Neuronal stem cell (in vitro differentiated cells): ENCODE data around the gene PDXDC1.
A peak's percentile ranks its signal among the peaks of the same experiment; 100 is the strongest.

ENCODE experiments used
- DNase-seq: peaks from one replicate; pipeline ENCODE4 v3.0.0-alpha.2; 2013; ENCODE audit warnings: low spot score
- H2AFZ ChIP-seq: one replicate; pipeline ENCODE4 v1.6.1; 2013; ENCODE audit warnings: mild to moderate bottlenecking, low read length, inconsistent platforms
- H2AK5ac ChIP-seq: 2 replicates; pipeline ENCODE4 v1.6.1; 2013; ENCODE audit warnings: low read depth, mild to moderate bottlenecking, inconsistent platforms, low read length, moderate library complexity, mixed read lengths
- H2BK120ac ChIP-seq: 2 replicates; pipeline ENCODE4 v1.6.1; 2013; ENCODE audit warnings: low read depth, mild to moderate bottlenecking, inconsistent platforms, low read length, moderate library complexity, mixed read lengths
- H2BK12ac ChIP-seq: one replicate; pipeline ENCODE4 v1.6.1; 2013; ENCODE audit warnings: low read length, inconsistent platforms
- H2BK15ac ChIP-seq: 2 replicates; pipeline ENCODE4 v1.6.1; 2013; ENCODE audit warnings: mild to moderate bottlenecking, low read length, inconsistent platforms, mixed read lengths
- H2BK5ac ChIP-seq: one replicate; pipeline ENCODE4 v1.6.1; 2013; ENCODE audit warnings: inconsistent platforms, mild to moderate bottlenecking, low read length, moderate library complexity
- H3K14ac ChIP-seq: one replicate; pipeline ENCODE4 v1.6.1; 2013; ENCODE audit warnings: low read length, inconsistent platforms
- H3K18ac ChIP-seq: 2 replicates; pipeline ENCODE4 v1.6.1; 2013; ENCODE audit warnings: low read length, inconsistent platforms
- H3K23ac ChIP-seq: 2 replicates; pipeline ENCODE4 v1.6.1; 2013; ENCODE audit warnings: low read depth, mild to moderate bottlenecking, mixed read lengths, low read length, inconsistent platforms; ENCODE audit not compliant: poor library complexity
- H3K27ac ChIP-seq: replicated peaks from 3 replicates; pipeline ENCODE4 v1.5.1; 2013; ENCODE audit warnings: low read length, inconsistent platforms
- H3K27me3 ChIP-seq, 3 experiments: 2 replicates each; pipeline ENCODE4 v1.6.1; 2013; ENCODE audit warnings: low read length in 3 of 3, mild to moderate bottlenecking in 2 of 3, inconsistent platforms in 1 of 3, low read depth in 1 of 3, mixed read lengths in 1 of 3, moderate library complexity in 1 of 3; ENCODE audit not compliant: control insufficient read depth in 3 of 3, insufficient read depth in 3 of 3
- H3K36me3 ChIP-seq, 2 donors: replicated peaks in 1 of 2; 2 replicates each; pipeline ENCODE4 v1.6.1; 2013; ENCODE audit warnings: low read length in 2 of 2; ENCODE audit not compliant: control insufficient read depth in 2 of 2, insufficient read depth in 2 of 2
- H3K4ac ChIP-seq: 2 replicates; pipeline ENCODE4 v1.6.1; 2013; ENCODE audit warnings: inconsistent platforms, mild to moderate bottlenecking, low read length, moderate library complexity
- H3K4me1 ChIP-seq, 2 donors: 1 replicate in 1 of 2; 2 replicates in 1 of 2; pipeline ENCODE4 v1.6.1; 2013; ENCODE audit warnings: low read length in 2 of 2, low read depth in 1 of 2; ENCODE audit not compliant: control insufficient read depth in 2 of 2, insufficient read depth in 1 of 2
- H3K4me2 ChIP-seq: one replicate; pipeline ENCODE4 v1.6.1; 2013; ENCODE audit warnings: mild to moderate bottlenecking, low read length, inconsistent platforms; ENCODE audit not compliant: insufficient read depth, poor library complexity, severe bottlenecking
- H3K4me3 ChIP-seq, 2 donors: 2 replicates each; pipeline ENCODE4 v1.5.1; 2013; ENCODE audit warnings: low read length in 2 of 2, mild to moderate bottlenecking in 2 of 2, inconsistent platforms in 1 of 2, moderate library complexity in 1 of 2
- H3K79me1 ChIP-seq: one replicate; pipeline ENCODE4 v1.6.1; 2013; ENCODE audit warnings: low read depth, mild to moderate bottlenecking, inconsistent platforms, low read length, moderate library complexity
- H3K9ac ChIP-seq: one replicate; pipeline ENCODE4 v1.6.1; 2013; ENCODE audit warnings: mild to moderate bottlenecking, low read depth, low read length, inconsistent platforms; ENCODE audit not compliant: poor library complexity
- H3K9me3 ChIP-seq, 2 donors: replicated peaks in 1 of 2; 2 replicates each; pipeline versions ENCODE3 to v1.6.1; 2013; ENCODE audit warnings: low read length in 2 of 2, mild to moderate bottlenecking in 2 of 2, inconsistent platforms in 1 of 2, low read depth in 1 of 2, mixed read lengths in 1 of 2, moderate library complexity in 1 of 2; ENCODE audit not compliant: control insufficient read depth in 2 of 2, insufficient read depth in 1 of 2
- H4K8ac ChIP-seq: one replicate; pipeline ENCODE4 v1.6.1; 2013; ENCODE audit warnings: low read depth, mild to moderate bottlenecking, inconsistent platforms, low read length, moderate library complexity
- H4K91ac ChIP-seq: one replicate; pipeline ENCODE4 v1.6.1; 2013; ENCODE audit warnings: low read length, low read depth, mild to moderate bottlenecking, inconsistent platforms; ENCODE audit not compliant: poor library complexity
- WGBS, 2 donors: extraction: QIAGEN DNeasy Blood & Tissue Kit; methylation state at CpG; one replicate each; pipeline ENCODE4 v1.1.7; 2013; ENCODE audit warnings: missing lambda C conversion rate in 2 of 2, mixed read lengths in 1 of 2; ENCODE audit not compliant: insufficient read length in 2 of 2, insufficient replicate concordance in 1 of 2; ENCODE audit errors: extremely low coverage in 2 of 2; 5-methylcytosine and 5-hydroxymethylcytosine counted together

The PDXDC1 gene

GRCh38 chr16:15034266-15035162 lies 59.7 kb downstream of the PDXDC1 start:
- Histone ChIP-seq H3K27ac (no peak overlapping the region), H3K79me1 (no peaks in the 10 kb centered on the region), H2BK120ac (no peak overlapping the region), H3K4me2 (no peak overlapping the region), H3K4me1 (peaks cover 0 to 2% of the 10 kb centered on the region in 2 donors), H3K4me3 (no peak overlapping the region), H2BK15ac (no peak overlapping the region), H3K4ac (no peak overlapping the region), H2AK5ac (no peak overlapping the region), H3K23ac (peak overlapping the region; percentile 31), H4K8ac (no peak overlapping the region), H3K27me3 (no peaks in the 10 kb centered on the region), H2BK12ac (no peak overlapping the region), H2BK5ac (no peak overlapping the region), H2AFZ (no peak overlapping the region), H3K9me3 (no peaks in the 10 kb centered on the region), H3K36me3 (peaks cover 49 to 91% of the 10 kb centered on the region in 2 donors), H3K9ac (no peak overlapping the region), H4K91ac (no peak overlapping the region), H3K18ac (no peak overlapping the region), H3K14ac (no peak overlapping the region)
- DNase-seq, result no peak
- WGBS, 2 donors, result no CpG with 5 or more reads among the region's 23 CpGs

- no peak overlapping the region for H3K4me3 ChIP-seq
- H3K79me1 ChIP-seq, result no peaks in the 10 kb centered on the region
- no peak overlapping the region for H2AFZ ChIP-seq
- H3K9ac ChIP-seq, result no peak overlapping the region
- H4K91ac ChIP-seq, result no peak overlapping the region
- WGBS, 2 donors, result no CpG with 5 or more reads among the region's 15 CpGs
- H3K27me3 ChIP-seq, result no peaks in the 10 kb centered on the region
- H3K9me3 ChIP-seq, result no peaks in the 10 kb centered on the region
- H3K4me2 ChIP-seq, result no peak overlapping the region
- no peak overlapping the region for H4K8ac ChIP-seq
- H3K36me3 ChIP-seq, result peaks cover 50 to 94% of the 10 kb centered on the region in 2 donors
- no peak overlapping the region for H2AK5ac ChIP-seq
- DNase-seq, result no peak
- H3K23ac ChIP-seq, result no peak overlapping the region
- H3K4me1 ChIP-seq, result peaks cover 0 to 2% of the 10 kb centered on the region in 2 donors
- H3K27ac ChIP-seq, result no peak overlapping the region
- H3K4ac ChIP-seq, result no peak overlapping the region
- H2BK15ac ChIP-seq, result no peak overlapping the region
- H3K18ac ChIP-seq, result no peak overlapping the region
- H2BK12ac ChIP-seq, result no peak overlapping the region
- H3K14ac ChIP-seq, result no peak overlapping the region
- H2BK5ac ChIP-seq, result no peak overlapping the region
- no peak overlapping the region for H2BK120ac ChIP-seq
These were observed 60.4 kb downstream of the PDXDC1 start for GRCh38 chr16:15035163-15035729.

- Histone ChIP-seq H3K27me3 (no peaks in the 10 kb centered on the region), H3K27ac (no peak overlapping the region), H3K9me3 (no peaks in the 10 kb centered on the region), H2BK12ac (no peak overlapping the region), H2BK5ac (no peak overlapping the region), H3K23ac (no peak overlapping the region), H4K91ac (no peak overlapping the region), H3K14ac (no peak overlapping the region), H2AFZ (no peak overlapping the region), H3K18ac (no peak overlapping the region), H3K36me3 (peaks cover 46 to 98% of the 10 kb centered on the region in 2 donors), H2AK5ac (no peak overlapping the region), H3K4me3 (no peak overlapping the region), H3K9ac (no peak overlapping the region), H3K79me1 (no peaks in the 10 kb centered on the region), H3K4me2 (no peak overlapping the region), H2BK15ac (no peak overlapping the region), H3K4ac (no peak overlapping the region), H2BK120ac (no peak overlapping the region), H3K4me1 (peaks cover 0 to 2% of the 10 kb centered on the region in 2 donors), H4K8ac (no peak overlapping the region)
- WGBS, 2 donors, result no CpG with 5 or more reads among the region's 10 CpGs
- no peak for DNase-seq
These were observed 62.2 kb downstream of the PDXDC1 start for GRCh38 chr16:15037003-15037402.

- Histone ChIP-seq H3K14ac (no peak overlapping the region), H2AK5ac (no peak overlapping the region), H3K79me1 (no peaks in the 10 kb centered on the region), H2BK5ac (no peak overlapping the region), H4K8ac (no peak overlapping the region), H3K23ac (no peak overlapping the region), H3K18ac (no peak overlapping the region), H4K91ac (no peak overlapping the region), H3K36me3 (peaks cover 43 to 95% of the 10 kb centered on the region in 2 donors), H3K9ac (no peak overlapping the region), H3K27ac (no peak overlapping the region), H3K4ac (no peak overlapping the region), H3K27me3 (no peaks in the 10 kb centered on the region), H3K4me3 (no peak overlapping the region), H2BK120ac (no peak overlapping the region), H2AFZ (no peak overlapping the region), H3K9me3 (no peaks in the 10 kb centered on the region), H3K4me1 (peaks cover 0 to 2% of the 10 kb centered on the region in 2 donors), H2BK12ac (no peak overlapping the region), H3K4me2 (no peak overlapping the region), H2BK15ac (no peak overlapping the region)
- DNase-seq, result no peak
- WGBS, 2 donors, result no CpG with 5 or more reads among the region's 4 CpGs
These were observed 62.9 kb downstream of the PDXDC1 start for GRCh38 chr16:15037745-15038144.
